Glutamatergic neuron (in vitro differentiated cells): Measurements from ENCODE around the gene STK26. TPM values are rescaled to one million over a fixed set of nuclear protein-coding genes. Genes with fewer than 3 reads are reported as not detected.
A peak's percentile ranks its signal among the peaks of the same experiment; 100 is the strongest.
"Not testable (repeated sequence)": the region's sequence is repeated elsewhere in the genome, so short reads cannot be mapped to it uniquely, and the experiment has no call there.

Experiments used
- DNase-seq: peaks from one replicate; pipeline ENCODE4 v3.0.0; 2022
- H3K27ac Mint-ChIP-seq: one replicate; pipeline ENCODE4 v1.8.0; 2020; ENCODE audit warnings: mild to moderate bottlenecking, mixed read lengths, inconsistent platforms; ENCODE audit not compliant: unreplicated experiment
- H3K27me3 Mint-ChIP-seq: one replicate; pipeline ENCODE4 v1.8.0; 2020; ENCODE audit warnings: mild to moderate bottlenecking, moderate library complexity, mixed read lengths, inconsistent platforms; ENCODE audit not compliant: unreplicated experiment
- H3K36me3 Mint-ChIP-seq: one replicate; pipeline ENCODE4 v1.8.0; 2020; ENCODE audit warnings: mild to moderate bottlenecking, mixed read lengths, inconsistent platforms; ENCODE audit not compliant: unreplicated experiment
- H3K4me1 Mint-ChIP-seq: one replicate; pipeline ENCODE4 v1.8.0; 2020; ENCODE audit warnings: mild to moderate bottlenecking, low read depth, mixed read lengths, inconsistent platforms; ENCODE audit not compliant: unreplicated experiment
- H3K4me3 Mint-ChIP-seq: one replicate; pipeline ENCODE4 v1.8.0; 2020; ENCODE audit warnings: mild to moderate bottlenecking, mixed read lengths, inconsistent platforms; ENCODE audit not compliant: unreplicated experiment
- H3K9me3 Mint-ChIP-seq: one replicate; pipeline ENCODE4 v1.8.0; 2020; ENCODE audit warnings: mild to moderate bottlenecking, moderate library complexity, mixed read lengths, inconsistent platforms; ENCODE audit not compliant: unreplicated experiment
- total RNA-seq: library from RNA; stranded (reverse); fragmentation: NEBNext Ultra II Directional; extraction: Animal tissue kit (Norgen Biotek cat#: 25700); gene quantifications from one replicate; pipeline ENCODE4 v1.2.1, GENCODE V29; 2021; ENCODE audit not compliant: unreplicated experiment
- TF ChIP-seq, protein P1 (sequence below): fragments of 200-600 bp; sonication (generic); IDR thresholded peaks from one replicate; pipeline ENCODE4 v1.5.0; 2021; ENCODE audit not compliant: partially characterized antibody, unreplicated experiment

Gene STK26
- total RNA-seq, 1 donor from 2014 or later = 1.7 TPM

DNA sequence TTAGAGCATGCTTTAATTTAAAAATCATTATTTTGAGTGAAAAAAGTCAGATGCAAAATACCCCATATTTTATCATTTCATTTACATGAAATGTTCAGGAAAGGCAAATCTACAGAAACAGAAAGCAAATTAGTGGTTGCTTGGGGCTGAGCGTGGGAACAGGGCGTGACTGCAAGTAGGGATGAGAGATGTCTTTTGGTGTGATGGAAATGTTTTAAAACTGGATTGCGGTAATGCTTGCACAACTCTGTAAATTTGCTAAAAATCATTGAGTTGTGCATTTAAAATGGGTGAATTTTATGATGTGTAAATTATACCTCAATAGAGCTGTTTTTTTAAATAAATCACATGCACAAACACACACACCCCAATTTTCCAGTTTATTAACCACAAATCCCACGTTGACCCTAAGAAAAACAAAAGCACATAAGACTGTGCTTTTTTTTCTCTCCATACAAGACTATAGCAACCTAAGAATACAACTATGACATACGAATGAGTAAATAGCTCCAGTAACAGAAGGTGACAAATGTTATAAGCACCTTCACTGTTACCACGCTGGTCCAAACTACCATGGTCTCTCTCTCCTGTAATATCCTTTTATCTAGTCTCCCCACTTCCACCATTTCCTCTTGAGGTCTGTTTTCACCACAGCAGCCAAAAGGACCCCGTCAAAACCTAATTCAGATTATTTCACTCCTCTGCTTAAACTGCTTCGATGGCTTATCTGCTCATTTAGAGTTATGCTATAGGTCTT, 67.5 kb downstream of the STK26 start:
- Mint-ChIP-seq H3K4me3 (no peak overlapping the region), H3K9me3 (no peaks in the 10 kb centered on the region), H3K27me3 (no peaks in the 10 kb centered on the region), H3K4me1 (no peaks in the 10 kb centered on the region), H3K27ac (no peak overlapping the region), H3K36me3 (no peaks in the 10 kb centered on the region)
- DNase-seq = no peak
- TF ChIP-seq, protein P1, sequence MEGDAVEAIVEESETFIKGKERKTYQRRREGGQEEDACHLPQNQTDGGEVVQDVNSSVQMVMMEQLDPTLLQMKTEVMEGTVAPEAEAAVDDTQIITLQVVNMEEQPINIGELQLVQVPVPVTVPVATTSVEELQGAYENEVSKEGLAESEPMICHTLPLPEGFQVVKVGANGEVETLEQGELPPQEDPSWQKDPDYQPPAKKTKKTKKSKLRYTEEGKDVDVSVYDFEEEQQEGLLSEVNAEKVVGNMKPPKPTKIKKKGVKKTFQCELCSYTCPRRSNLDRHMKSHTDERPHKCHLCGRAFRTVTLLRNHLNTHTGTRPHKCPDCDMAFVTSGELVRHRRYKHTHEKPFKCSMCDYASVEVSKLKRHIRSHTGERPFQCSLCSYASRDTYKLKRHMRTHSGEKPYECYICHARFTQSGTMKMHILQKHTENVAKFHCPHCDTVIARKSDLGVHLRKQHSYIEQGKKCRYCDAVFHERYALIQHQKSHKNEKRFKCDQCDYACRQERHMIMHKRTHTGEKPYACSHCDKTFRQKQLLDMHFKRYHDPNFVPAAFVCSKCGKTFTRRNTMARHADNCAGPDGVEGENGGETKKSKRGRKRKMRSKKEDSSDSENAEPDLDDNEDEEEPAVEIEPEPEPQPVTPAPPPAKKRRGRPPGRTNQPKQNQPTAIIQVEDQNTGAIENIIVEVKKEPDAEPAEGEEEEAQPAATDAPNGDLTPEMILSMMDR = no peak

GRCh38 chrX:132092439-132093065, 69.5 kb downstream of the STK26 start:
- Mint-ChIP-seq H3K36me3 (no peaks in the 10 kb centered on the region), H3K9me3 (no peaks in the 10 kb centered on the region), H3K27me3 (no peaks in the 10 kb centered on the region), H3K27ac (no peak overlapping the region), H3K4me3 (no peak overlapping the region), H3K4me1 (no peaks in the 10 kb centered on the region)
- TF ChIP-seq, protein P1 = peak; percentile 71
- peak; percentile 39 for DNase-seq

GRCh38 chrX:132093239-132093860, 70.2 kb downstream of the STK26 start:
- TF ChIP-seq, protein P1 = no peak
- Mint-ChIP-seq H3K36me3 (no peaks in the 10 kb centered on the region), H3K4me3 (no peak overlapping the region), H3K9me3 (no peaks in the 10 kb centered on the region), H3K27me3 (no peaks in the 10 kb centered on the region), H3K4me1 (no peaks in the 10 kb centered on the region), H3K27ac (no peak overlapping the region)
- DNase-seq = no peak

- H3K27ac Mint-ChIP-seq = no peak overlapping the region
- no peaks in the 10 kb centered on the region for H3K36me3 Mint-ChIP-seq
- H3K27me3 Mint-ChIP-seq = no peaks in the 10 kb centered on the region
- no peak overlapping the region for H3K4me3 Mint-ChIP-seq
- no peak for DNase-seq
- H3K4me1 Mint-ChIP-seq = no peaks in the 10 kb centered on the region
- H3K9me3 Mint-ChIP-seq = no peaks in the 10 kb centered on the region
- TF ChIP-seq, protein P1 = no peak
Observed at GRCh38 chrX:132094164-132094563, 71.1 kb downstream of the STK26 start.

DNA sequence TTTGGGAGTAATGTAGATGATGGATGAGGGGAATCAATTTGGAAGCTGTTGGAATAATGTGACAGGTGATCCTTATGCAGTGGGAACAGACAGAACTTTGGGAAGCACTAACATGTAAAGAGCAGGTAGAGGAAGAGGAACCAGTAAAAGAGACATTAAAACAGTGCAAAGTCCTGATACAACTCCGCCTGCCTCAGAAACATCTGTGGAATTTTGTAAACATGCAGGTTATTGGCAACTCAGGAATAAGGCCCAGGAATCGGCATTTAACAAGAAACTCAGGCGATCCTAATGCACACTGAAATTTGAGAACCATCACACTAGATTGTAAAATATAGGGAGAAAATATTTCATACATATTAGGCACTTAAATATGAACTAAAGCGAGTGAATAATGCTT, 75.6 kb downstream of the STK26 start:
- not testable (repeated sequence) for H3K27me3 Mint-ChIP-seq, H3K4me3 Mint-ChIP-seq, H3K36me3 Mint-ChIP-seq, DNase-seq, H3K27ac Mint-ChIP-seq, H3K9me3 Mint-ChIP-seq, H3K4me1 Mint-ChIP-seq
